GM21381 (cell line): Measurements from ENCODE around the gene PTPRG.

Source experiments
- ATAC-seq: cut with Tn5 transposase; IDR thresholded peaks from one replicate; pipeline ENCODE4 v1.9.1; 2021; ENCODE audit warnings: mild to moderate bottlenecking, moderate library complexity; ENCODE audit not compliant: unreplicated experiment

Gene PTPRG

DNA sequence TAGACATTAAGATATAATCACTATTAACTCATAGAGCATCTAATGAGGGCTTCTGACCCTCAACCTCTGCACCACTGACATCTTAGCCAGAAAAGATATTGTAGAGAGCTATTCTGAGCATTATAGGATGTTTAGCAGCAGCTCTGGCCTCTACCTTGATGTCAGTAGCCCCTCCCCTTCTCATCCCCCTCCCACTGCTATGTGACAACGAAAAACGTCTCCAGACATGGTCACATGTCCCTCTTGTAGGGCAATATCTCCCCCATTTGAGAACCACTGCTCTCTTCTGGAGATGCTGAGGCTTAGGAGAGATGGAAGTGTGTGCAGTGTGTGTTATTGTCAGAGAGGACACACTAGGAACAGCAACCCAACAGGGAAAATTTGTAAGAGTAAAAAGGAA, 569.7 kb downstream of the PTPRG start:
- ATAC-seq = no peak

- ATAC-seq = no peak
Observed at GRCh38 chr3:62131620-62132019, 570.2 kb downstream of the PTPRG start.

DNA sequence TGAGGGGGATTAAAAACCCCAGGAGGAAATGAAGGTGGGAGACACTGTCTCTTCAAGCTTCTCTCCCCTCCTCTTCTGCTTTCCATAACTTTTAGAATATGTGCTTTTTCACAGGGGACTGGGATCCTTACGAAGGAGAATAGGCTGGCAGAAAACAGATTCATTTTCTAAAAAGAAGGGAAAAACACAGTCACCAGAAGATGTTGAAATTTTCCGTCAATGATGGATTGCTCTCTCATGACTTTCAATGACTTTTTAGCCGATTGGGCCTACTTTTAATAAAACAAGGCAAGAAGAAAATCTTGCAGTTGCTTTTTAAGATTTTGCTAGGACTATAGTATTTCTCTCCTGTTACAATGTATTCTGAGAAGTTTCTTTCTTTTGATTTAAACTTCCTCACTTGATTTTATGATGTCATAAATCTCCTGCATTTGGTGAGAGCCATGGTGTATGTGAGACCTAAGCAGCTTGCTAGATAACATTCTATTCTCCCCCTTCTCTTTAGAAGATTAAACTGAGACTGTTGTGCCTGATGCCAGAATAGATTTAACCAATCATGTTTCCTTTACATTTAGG, 570.7 kb downstream of the PTPRG start:
- ATAC-seq = no peak

GRCh38 chr3:62133015-62133414, 571.6 kb downstream of the PTPRG start:
- no peak for ATAC-seq

DNA sequence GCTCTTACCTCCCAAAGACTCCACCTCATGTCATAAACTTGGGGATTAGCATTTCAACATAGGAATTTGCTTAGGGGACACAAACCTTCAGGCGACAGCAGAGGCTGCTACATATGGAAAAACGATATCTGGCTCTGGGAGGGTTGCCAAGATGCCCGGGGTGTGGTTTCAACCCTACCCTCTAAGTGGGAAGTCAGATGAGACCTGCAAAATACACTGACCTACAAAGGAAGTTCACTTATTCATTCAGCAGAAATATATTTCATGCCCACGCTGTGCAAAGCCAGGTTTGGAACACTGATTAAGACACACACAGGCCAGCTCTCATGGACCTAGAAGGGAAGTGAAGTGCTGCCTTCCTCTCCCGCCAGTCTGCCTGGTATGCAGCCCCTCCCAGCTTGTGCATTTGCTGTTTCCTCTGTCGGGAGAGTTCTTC, 572.7 kb downstream of the PTPRG start:
- no peak for ATAC-seq

DNA sequence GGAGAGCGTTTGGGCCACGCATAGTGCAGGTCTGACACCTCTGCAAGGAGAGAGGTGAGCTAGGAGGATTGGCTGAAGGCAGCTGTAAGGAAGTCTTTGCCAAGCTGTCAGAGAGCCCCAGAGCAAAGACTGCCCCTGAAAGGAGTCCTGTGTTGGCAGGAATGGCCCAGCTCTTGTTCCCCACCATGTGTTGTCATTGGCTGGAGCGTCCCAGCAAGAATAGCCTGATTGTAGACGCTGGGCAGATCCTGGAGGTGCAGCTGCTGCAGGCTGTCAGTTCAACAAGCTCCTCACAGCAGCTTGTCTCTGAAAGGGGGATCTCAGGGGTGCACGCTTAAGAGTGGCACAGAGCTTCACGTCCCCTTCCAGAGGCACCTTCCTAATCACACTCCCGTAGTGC, 574.4 kb downstream of the PTPRG start:
- ATAC-seq = no peak

DNA sequence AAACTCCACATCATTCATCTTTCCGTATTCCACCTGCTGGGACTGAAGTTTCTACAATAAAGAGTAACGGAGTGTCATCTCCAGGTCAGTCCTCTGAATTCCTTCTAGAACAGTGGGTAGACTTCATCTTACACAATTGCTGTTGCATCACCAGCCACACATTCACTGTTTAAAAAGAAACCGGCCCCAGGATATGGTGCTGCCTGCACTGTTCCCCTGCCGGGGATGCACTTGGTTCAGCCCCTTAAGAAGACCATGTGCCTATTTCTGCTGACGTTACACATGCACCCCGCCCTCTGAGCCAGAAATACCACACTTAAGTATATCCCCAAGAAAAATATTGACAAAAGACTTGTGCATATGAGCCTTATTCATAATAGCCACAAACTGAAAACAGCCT, 578.6 kb downstream of the PTPRG start:
- ATAC-seq = no peak

DNA sequence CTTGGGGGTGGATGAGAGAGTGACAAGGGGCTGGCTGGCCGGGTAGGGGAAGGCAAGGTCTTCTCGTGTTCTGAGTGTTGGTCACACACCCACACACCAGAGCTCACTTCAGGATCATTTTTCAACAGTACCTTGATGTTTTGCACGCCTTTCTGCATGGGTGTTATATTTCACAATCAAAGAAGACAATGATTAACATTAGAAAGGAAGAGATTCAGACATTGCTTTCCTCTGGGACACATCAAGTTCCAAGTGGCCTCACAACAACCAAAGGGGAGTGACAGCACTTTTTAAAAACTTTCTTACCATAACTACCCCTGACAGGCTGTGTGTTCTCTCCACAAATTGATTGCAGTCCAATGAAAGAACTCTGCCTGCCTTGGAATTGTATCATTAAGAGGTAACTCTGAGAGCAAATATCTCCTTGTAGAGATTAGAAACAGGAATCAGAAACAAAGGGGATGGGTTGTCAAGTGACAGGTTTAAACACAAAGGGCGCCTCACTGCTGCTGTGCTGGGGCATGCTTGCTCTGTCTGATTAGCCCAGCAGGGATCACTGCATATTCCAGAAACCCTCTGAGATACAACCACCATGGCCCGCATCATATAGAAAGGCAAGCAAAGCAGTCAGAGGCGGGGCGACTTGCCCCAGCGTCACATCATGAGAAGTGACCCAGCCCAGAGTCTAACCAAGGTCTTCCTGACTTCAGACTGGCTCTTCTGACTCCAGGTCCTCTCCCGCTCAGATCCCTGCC, 581.1 kb downstream of the PTPRG start:
- ATAC-seq = no peak

GRCh38 chr3:62143843-62144450, 582.6 kb downstream of the PTPRG start:
- no peak for ATAC-seq

DNA sequence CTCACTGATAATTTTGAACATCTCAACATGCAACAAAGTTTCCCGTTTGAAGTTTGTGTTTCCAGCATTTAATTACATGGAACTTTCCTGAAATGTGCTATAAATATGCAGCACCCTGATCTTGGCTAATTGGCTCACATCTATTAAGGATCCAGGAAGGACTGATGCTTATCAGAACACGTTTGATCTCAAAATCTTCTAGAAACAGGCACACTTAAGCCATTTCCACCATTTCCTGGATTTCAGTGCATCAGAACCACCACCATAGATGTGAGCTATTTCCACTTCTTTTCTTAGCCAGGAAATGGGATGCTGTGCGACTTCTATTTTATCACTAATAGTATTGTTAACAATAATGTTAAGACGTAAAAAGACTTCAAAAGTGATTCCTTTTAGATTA, 583.1 kb downstream of the PTPRG start:
- ATAC-seq = no peak

- ATAC-seq = no peak
Observed at GRCh38 chr3:62145086-62145757, 583.9 kb downstream of the PTPRG start.

DNA sequence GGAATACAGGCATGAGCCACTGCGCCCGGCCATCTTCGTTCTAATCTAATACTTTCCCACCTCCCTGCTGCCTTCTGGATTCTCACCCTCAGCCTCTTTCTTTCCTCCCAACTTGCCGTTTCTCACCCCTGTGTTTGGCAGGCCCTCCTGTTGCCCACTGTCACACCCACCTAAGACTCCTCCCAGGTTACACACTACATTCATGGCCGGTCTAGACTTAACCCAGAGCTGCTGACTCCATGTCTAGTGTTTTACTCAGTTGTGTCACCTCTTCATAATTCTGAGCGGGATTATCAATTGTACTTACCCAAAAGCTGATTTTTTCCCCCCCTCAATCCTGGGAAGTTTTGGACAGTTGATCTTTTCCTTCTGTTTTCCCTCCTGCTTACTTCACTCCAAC, 588.2 kb downstream of the PTPRG start:
- ATAC-seq = no peak

- no peak for ATAC-seq
Observed at GRCh38 chr3:62149962-62150361, 588.6 kb downstream of the PTPRG start.

- ATAC-seq = no peak
Observed at GRCh38 chr3:62151591-62151990, 590.2 kb downstream of the PTPRG start.

DNA sequence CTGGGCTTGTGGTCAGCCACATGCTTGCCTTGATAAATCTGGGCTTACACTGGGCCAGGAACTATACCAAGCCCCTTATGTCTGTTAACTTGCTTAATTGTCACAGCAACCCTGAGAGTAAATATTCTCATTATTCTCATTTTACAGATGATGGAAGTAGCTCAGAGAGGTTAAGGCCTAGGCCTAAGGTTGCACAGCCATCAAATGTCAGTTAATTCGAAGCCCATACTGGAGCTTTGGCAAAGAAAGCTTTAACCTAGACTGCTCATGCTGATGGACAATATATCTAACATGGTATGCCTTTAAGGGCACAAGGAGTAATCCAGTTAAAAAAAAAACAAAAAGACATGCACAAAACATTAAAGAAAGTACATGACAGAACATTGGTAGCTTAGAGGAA, 591.9 kb downstream of the PTPRG start:
- no peak for ATAC-seq

- no peak for ATAC-seq
Observed at GRCh38 chr3:62154457-62155148, 593.2 kb downstream of the PTPRG start.

GRCh38 chr3:62159056-62159708, 597.8 kb downstream of the PTPRG start:
- no peak for ATAC-seq

DNA sequence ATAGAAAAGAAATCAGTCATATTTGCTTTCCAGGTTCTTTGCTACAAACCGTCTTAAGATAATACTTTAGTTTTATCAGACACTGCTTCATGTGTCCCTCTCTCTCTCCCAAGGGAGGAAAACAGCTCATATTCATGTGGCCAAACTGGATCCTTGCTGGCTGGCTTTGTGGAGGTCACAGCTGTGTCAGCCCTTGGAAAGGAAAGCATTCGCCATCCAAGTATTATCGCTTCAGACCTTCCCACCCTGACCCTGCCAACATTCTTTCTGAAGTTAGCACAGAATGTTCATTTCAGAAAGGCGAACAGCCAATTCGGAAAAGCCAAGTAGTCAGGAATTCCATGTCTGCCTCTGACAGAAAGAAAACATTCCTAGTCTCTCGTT, 598.3 kb downstream of the PTPRG start:
- no peak for ATAC-seq

- no peak for ATAC-seq
Observed at GRCh38 chr3:62161371-62161770, 600.0 kb downstream of the PTPRG start.

DNA sequence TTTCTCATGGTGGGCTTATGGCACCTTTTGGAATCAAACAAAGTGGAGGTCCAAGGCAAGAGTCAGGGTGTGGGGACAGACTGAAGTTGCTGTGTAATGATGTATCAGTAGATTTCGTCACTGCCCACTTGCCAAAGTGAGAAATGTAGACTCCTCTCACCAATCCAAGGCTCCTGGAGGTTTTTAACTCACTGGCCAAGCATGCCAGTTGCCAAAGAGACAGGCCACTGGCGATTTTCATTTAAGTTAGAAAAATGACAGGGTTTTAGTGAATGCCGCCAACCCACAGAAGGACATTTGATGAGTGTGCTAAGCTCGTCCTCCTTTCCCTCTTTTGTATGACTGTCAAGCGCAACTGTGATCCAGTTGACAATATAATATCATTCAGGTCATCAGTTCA, 602.8 kb downstream of the PTPRG start:
- ATAC-seq = no peak

DNA sequence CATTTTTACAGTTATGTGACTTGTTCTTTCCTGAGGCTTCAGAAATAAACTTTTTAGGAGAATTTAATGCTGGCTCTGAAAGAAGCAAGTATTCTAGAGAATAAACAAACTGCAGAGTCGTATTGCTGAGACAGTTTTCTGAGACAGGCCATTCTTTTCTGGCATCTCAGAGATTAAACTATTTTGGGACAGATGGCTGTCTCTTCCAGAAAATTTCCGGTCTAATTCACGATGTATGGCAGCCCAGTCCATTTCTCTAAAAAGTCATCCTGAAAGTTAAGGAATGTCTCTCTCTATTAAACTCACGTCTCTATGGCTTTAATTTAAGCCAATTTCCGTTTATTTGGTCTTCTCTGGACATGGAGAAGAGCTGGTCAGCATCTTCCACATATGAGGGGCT, 603.4 kb downstream of the PTPRG start:
- ATAC-seq = no peak
